GM21381 (cell line): ENCODE measurements around the gene NXNL1.

Experiments
- ATAC-seq: cut with Tn5 transposase; IDR thresholded peaks from one replicate; pipeline ENCODE4 v1.9.1; 2021; ENCODE audit warnings: mild to moderate bottlenecking, moderate library complexity; ENCODE audit not compliant: unreplicated experiment

NXNL1 gene

DNA sequence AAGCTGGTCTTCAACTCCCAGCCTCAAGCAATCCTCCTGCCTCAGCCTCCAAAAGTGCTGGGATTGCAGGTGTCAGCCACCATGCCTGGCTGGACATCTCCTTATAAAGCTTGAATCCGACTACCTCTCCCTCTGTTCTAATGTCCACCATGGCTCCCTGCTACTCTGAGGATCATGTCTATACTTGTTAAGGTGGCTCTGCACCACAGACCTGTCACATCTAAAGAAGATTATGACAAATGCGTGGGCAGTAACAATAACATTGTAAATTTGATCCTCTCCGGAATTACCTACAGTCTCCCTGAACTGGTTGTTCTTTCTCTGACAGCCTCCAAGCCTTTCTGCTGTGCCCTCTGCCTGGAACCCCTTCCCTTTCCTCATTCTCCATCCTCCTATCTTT, 1.8 kb downstream of the NXNL1 start:
- no peak for ATAC-seq

- ATAC-seq = no peak
Observed at GRCh38 chr19:17457616-17458015, 3.1 kb downstream of the NXNL1 start.

- ATAC-seq = no peak
Observed at GRCh38 chr19:17456127-17456526, 4.6 kb downstream of the NXNL1 start.

GRCh38 chr19:17455308-17456123, 5.2 kb downstream of the NXNL1 start:
- ATAC-seq = no peak

DNA sequence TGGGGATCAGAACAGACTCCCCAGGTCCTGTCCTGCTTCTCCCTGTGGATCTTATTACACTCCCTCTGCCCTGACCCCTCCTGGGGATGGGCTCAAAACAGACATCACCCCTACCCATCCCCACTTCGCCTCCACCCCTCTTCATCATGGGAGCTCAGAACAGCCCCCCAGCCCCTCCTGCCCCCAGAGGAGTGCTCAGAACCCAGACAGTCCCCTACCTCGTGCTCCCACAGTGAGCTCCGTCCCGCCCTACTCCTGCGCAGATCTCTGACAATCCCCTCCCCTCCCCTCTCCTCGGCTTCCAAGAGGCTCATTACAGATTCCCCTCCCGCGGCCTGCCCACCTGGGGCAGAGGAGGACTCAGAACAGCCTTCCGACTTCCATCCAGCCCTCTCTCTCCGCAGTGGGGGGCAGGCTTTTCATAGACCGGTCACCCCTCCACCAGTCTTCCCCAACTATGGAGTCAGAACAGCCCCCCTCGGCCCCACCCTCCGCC, 6.1 kb downstream of the NXNL1 start:
- ATAC-seq = no peak

GRCh38 chr19:17451820-17452219, 8.9 kb downstream of the NXNL1 start:
- no peak for ATAC-seq

- no peak for ATAC-seq
Observed at GRCh38 chr19:17450264-17451075, 10.3 kb downstream of the NXNL1 start.

DNA sequence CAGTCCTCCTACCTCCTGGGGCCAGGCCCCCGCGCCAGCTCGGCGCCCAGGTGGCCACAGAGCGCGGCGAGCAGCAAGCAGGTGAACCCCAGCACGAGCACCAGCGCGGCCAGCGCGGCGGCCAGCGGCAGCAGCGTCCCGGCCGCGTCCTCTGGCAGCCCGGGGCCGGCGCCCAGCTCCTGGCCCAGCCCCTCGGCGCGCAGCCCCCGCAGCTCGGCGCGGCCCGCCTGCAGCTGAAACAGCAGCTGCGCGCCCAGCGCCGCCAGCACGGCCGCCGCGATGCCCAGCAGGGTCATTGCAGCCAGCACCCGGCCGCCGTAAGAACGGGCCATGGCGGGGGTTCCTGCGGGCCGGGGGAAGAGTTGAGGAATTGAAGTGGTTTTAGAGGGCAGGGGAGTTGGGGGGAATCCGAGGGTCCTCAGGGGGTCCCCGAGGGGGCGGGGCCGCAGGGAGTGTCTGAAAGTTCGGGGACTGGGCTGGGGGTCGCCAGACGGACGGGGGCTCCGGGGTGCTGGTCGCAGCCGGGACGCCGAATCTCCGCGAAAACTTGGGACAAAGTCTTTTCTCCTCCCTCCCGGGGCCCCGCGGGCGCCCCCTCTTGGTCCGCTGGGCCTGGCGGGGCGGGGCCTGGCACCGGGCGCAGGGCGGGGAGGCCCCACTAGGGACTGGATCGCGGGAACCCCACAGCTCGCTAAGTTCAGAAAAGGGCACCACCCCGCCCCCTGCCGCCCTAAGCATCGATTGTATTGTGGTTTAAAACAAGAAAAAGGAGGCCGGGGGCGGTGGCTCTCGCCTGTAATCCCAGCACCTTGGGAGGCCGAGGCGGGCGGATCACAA, 12.4 kb downstream of the NXNL1 start, which contains the start of gene TMEM221:
Gene TMEM221, minus strand, starts transcription at position 538 of the 837 bp plus-strand sequence. Its CDS starts 206 bp downstream, at position 332.
- ATAC-seq = no peak

DNA sequence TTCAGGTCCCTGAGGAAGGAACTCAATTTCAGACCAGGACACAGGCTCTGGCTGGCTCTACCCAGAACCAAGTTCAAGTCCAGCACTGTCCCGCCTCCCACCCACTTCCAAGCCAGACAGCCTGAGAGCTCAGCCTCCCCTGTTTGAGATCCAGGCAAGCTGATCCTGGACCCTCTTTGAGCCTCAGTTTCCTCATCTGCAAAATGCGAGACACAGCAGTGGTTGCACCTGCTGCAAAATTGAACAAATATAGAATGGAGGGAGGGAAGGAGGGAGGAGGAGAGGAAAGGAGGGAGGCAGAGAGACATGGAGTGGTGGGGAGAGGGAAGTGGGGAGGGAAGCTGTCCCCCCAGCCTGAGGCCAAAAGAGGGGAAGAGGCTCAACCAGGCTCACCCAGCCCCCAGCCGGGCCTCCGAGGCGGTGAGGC, 13.0 kb downstream of the NXNL1 start:
- no peak for ATAC-seq

GRCh38 chr19:17445526-17446165, 15.1 kb downstream of the NXNL1 start:
- no peak for ATAC-seq

DNA sequence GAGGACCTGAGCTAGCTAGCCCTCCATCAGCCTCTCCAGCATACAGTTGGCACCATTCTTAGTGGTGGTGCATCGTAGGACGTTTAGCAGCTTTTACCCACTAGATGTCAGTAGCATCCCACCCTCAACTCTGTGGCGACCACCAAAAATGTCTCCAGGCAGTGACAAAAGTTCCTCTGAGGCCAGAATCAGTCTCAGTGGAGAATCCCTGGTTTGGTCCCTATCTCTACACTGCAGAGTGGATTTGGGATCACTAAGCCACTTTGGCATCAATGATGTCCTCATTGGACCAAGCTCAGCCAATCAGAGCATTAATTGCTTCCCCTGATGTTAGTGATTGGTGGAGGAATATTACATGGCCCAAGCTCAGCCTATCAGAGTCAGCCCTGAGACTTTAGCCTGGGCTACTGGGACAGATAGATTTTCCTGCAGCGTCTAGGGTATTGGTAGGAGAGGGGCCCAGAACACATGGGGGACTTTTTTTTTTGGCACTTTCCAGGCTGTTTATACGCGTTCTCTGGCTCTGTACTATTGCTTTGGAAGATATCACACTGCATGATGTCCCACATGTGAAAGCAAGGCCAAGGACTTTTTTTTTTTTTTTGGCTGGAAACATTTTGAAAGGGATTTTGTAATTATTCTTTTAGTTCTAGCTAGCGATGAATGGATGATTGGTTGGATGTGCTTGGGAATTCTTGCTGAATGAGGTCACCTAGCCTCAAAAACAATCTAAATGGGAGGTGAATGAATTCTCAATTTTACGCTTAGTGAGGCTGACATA, 19.3 kb downstream of the NXNL1 start:
- no peak for ATAC-seq

DNA sequence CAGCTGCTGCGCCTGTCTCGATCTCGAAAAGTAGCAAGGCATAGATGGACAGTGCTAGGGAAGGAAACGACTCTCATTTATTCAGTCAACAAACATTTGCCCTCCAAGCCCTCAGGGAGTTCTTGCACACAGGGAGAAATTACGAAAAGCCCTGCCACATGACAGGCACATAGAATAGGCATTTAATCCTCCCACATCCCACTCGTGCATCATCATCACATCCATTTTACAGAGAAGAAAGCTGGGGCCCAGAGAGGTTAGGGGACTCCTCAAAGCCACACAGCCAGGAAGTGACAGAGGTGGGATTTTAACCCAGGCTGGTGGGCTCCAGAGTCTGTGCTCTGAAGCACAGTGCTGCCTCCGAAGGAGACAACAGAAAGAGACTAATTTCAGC, 23.9 kb downstream of the NXNL1 start:
- ATAC-seq = no peak

GRCh38 chr19:17436094-17436873, 24.4 kb downstream of the NXNL1 start:
- no peak for ATAC-seq

DNA sequence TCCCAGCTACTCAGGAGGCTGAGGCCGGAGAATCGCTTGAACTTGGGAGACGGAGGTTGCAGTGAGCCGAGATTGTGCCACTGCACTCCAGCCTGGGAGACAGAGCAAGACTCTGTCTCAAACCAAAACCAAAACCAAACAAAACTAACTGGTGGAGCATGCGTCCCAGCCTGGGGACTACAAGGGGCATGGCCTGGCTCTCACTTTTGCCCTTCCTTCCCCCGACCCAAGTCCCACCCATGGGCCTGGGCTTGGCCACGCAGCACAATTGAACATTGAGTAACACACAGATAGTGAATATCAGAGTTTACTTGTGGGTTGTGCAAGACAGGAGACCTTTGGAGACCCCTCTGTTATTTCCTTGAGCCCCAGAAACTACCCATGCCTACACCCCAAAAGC, 25.5 kb downstream of the NXNL1 start:
- ATAC-seq = no peak

DNA sequence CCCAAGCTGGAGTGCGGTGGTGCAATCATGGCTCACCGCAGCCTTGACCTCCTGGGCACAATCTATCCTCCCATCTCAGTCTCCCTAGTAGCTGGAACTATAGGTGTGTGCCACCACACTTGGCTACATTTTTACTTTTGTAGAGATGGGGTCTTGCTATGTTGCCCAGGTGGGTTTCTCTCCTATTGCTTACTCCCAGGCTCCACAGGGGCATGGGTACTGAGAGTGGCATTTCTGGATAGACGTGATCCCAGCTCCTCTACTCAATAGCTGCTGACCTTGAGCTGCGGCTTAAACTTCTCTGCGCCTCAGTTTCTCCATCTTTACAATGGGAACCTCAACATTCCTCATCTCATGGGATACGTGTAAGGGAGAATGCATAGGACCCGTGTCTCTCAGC, 29.3 kb downstream of the NXNL1 start:
- no peak for ATAC-seq

GRCh38 chr19:17429641-17430113, 31.0 kb downstream of the NXNL1 start:
- ATAC-seq = no peak

GRCh38 chr19:17424743-17425365, 35.9 kb downstream of the NXNL1 start:
- ATAC-seq = no peak
